Osteocyte (in vitro differentiated cells): Measurements from ENCODE around the gene COL19A1. TPM values are rescaled to one million over a fixed set of nuclear protein-coding genes. Genes with fewer than 3 reads are reported as not detected.

Source experiments
- DNase-seq: peaks from one replicate; pipeline ENCODE4 v3.0.0; 2021; ENCODE audit warnings: mixed read lengths; ENCODE audit not compliant: unreplicated experiment; ENCODE audit errors: extremely low spot score
- H3K27ac Mint-ChIP-seq: one replicate; pipeline ENCODE4 v1.8.0; 2021; ENCODE audit warnings: mild to moderate bottlenecking, mixed read lengths; ENCODE audit not compliant: unreplicated experiment
- H3K27me3 Mint-ChIP-seq: one replicate; pipeline ENCODE4 v1.8.0; 2021; ENCODE audit warnings: mixed read lengths; ENCODE audit not compliant: unreplicated experiment
- H3K36me3 Mint-ChIP-seq: one replicate; pipeline ENCODE4 v1.8.0; 2021; ENCODE audit warnings: mixed read lengths; ENCODE audit not compliant: unreplicated experiment
- H3K4me1 Mint-ChIP-seq: one replicate; pipeline ENCODE4 v1.8.0; 2021; ENCODE audit warnings: mixed read lengths; ENCODE audit not compliant: unreplicated experiment
- H3K4me3 Mint-ChIP-seq: one replicate; pipeline ENCODE4 v1.8.0; 2021; ENCODE audit warnings: mild to moderate bottlenecking, moderate library complexity, mixed read lengths; ENCODE audit not compliant: unreplicated experiment
- H3K9me3 Mint-ChIP-seq: one replicate; pipeline ENCODE4 v1.8.0; 2021; ENCODE audit warnings: mixed read lengths; ENCODE audit not compliant: unreplicated experiment
- total RNA-seq: library from RNA; stranded (reverse); gene quantifications from 2 replicates; pipeline ENCODE4 v1.2.1, GENCODE V29; 2021
- TF ChIP-seq, protein P1 (sequence below): fragments of 200-600 bp; sonication (generic); IDR thresholded peaks from 2 replicates; pipeline ENCODE4 v1.5.0; 2021; ENCODE audit warnings: antibody characterized with exemption, mild to moderate bottlenecking, moderate library complexity

The COL19A1 gene
- total RNA-seq, 1 donor from 2014 or later: not detected

DNA sequence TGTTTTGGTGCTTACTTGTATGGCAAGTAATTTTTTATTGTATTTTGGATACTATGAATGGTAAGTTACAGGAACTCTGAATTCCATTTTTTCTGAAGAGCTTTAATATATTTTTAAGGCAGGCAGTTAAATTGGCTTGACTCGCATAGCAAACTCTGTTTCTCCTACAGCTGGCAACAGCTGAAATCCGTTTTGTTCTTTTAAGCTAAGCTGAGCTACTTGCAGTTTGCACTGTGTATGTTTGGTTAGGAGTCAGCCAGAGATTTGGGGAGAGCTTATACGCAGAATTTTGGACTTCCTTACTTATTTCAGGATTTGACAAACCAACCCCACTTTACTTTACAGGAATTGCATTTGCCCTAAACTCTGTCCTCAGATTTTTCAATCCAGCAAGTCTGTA, 179.1 kb downstream of the COL19A1 start:
- no peaks in the 10 kb centered on the region for H3K9me3 Mint-ChIP-seq
- DNase-seq: no peak
- no peak overlapping the region for H3K27ac Mint-ChIP-seq
- H3K4me3 Mint-ChIP-seq: no peak overlapping the region
- no peaks in the 10 kb centered on the region for H3K36me3 Mint-ChIP-seq
- no peaks in the 10 kb centered on the region for H3K4me1 Mint-ChIP-seq
- TF ChIP-seq, protein P1, sequence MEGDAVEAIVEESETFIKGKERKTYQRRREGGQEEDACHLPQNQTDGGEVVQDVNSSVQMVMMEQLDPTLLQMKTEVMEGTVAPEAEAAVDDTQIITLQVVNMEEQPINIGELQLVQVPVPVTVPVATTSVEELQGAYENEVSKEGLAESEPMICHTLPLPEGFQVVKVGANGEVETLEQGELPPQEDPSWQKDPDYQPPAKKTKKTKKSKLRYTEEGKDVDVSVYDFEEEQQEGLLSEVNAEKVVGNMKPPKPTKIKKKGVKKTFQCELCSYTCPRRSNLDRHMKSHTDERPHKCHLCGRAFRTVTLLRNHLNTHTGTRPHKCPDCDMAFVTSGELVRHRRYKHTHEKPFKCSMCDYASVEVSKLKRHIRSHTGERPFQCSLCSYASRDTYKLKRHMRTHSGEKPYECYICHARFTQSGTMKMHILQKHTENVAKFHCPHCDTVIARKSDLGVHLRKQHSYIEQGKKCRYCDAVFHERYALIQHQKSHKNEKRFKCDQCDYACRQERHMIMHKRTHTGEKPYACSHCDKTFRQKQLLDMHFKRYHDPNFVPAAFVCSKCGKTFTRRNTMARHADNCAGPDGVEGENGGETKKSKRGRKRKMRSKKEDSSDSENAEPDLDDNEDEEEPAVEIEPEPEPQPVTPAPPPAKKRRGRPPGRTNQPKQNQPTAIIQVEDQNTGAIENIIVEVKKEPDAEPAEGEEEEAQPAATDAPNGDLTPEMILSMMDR: no peak
- H3K27me3 Mint-ChIP-seq: peaks cover 9% of the 10 kb centered on the region

DNA sequence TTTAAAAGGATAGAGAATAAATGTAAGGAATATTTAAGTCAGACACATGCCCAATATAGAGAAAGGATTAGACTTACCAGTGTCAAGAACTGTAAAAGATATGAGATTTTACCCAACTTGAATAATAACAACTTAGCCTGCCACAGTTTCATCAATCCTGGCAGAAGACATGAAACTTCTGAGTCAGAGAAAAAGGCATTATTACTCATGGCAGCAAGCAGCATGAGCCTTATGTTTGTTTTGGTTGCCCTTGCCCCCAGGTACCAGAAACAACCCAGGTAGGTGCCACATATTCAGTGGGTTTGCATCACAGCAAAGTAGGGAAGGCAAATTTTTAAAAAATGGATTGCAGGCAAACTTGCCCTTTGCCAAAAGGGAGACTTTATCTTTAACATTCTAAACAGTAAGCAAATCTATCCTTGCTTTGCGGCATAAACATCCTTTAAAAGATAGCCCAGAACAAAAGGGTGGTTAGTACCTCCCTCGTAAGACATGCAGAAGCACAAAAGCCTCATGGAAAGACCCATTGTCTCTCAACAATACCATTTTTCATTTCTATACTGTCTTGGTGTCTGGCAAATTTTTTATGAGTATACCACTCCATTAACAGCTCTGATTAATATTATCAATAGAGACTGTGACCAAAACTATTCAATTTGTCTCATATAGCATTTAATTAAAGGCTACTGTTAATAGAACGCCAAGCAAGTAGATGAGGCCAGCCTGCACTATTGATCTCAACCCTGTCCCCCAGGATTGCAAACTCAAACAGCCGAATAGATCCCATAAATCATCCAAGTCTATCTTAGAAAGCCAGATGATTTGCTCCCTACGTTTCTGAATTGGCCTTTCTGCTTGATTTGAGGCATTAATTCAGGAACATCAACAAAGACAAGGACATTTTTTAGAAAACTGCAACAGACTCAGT, 185.1 kb downstream of the COL19A1 start:
- Mint-ChIP-seq H3K27ac (no peak overlapping the region), H3K9me3 (no peaks in the 10 kb centered on the region), H3K27me3 (peaks cover 7% of the 10 kb centered on the region), H3K4me3 (no peak overlapping the region), H3K4me1 (no peaks in the 10 kb centered on the region), H3K36me3 (no peaks in the 10 kb centered on the region)
- TF ChIP-seq, protein P1: no peak
- no peak for DNase-seq

DNA sequence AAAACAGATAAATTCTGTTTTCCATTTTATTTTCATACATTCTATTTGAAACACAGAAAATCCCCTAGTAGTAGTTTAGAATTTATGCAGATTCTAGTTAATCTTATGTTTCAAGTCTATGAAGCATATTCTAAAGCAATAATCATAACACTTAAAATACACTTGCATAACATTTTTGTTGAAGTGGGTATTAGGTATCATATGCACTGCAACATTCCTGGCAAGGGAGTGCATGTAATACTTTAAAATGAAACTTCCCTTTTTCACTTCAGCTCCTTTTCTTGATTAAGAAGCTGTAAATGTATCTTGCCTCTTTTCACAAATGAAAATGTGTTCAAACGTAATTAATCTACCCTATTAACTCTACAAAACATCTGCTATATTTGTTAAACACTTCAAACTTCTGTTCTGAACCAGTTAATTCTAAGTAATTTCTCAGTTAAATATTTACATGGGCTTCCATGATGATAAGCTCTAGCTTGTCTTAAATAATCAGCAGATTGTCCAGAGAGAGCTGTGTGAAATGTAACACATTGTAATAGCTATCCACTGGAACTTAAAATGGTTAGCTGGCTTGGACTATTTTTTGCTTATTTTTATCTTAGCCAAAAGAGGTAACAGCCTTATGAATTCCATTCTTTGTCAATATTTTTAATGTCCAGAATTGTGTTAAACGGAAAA, 192.8 kb downstream of the COL19A1 start:
- no peaks in the 10 kb centered on the region for H3K9me3 Mint-ChIP-seq
- no peak for DNase-seq
- H3K4me3 Mint-ChIP-seq: no peak overlapping the region
- H3K27ac Mint-ChIP-seq: no peak overlapping the region
- H3K27me3 Mint-ChIP-seq: peaks cover 3% of the 10 kb centered on the region
- no peaks in the 10 kb centered on the region for H3K36me3 Mint-ChIP-seq
- H3K4me1 Mint-ChIP-seq: peaks cover 5% of the 10 kb centered on the region
- TF ChIP-seq, protein P1: no peak

DNA sequence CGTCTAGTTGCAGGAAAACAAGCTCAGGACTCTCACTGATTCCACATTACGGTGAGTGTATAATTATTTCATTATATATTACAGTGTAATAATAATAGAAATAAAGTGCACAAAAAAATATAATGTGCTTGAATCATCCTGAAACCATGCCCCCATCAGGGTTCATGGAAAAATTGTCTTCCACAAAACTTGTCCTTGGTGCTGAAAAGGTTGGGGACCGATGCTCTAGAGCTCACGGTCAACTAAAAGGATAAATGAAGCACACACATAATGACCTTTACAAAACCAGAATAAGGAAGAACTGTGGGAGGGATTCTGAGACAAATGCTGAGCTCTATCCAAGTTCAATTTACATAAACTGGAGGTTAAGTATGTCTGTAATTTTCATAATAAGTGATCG, 194.3 kb downstream of the COL19A1 start:
- Mint-ChIP-seq H3K36me3 (no peaks in the 10 kb centered on the region), H3K9me3 (no peaks in the 10 kb centered on the region), H3K27ac (no peak overlapping the region), H3K27me3 (peaks cover 9% of the 10 kb centered on the region), H3K4me3 (no peak overlapping the region), H3K4me1 (peaks cover 5% of the 10 kb centered on the region)
- TF ChIP-seq, protein P1: no peak
- DNase-seq: no peak

DNA sequence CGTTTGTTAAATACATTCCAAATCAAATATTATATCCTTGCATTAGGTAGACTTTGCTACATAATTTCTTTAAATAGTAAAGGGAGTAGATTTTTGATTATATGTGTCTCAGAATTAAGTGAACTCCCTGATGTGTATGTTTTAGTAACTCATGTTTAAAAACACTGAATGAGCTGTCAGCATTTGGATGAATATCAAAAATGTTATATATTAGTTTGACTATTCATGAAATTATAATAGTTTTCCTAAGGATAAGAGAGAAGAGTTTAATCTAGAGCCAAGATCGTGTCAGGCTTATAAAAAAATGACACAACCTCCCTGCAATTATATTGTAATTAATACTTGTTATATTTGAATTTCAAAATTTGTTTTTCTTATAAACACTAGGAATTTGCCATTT, 195.2 kb downstream of the COL19A1 start:
- H3K4me1 Mint-ChIP-seq: peaks cover 5% of the 10 kb centered on the region
- no peak overlapping the region for H3K27ac Mint-ChIP-seq
- H3K36me3 Mint-ChIP-seq: no peaks in the 10 kb centered on the region
- H3K27me3 Mint-ChIP-seq: peaks cover 9% of the 10 kb centered on the region
- H3K9me3 Mint-ChIP-seq: no peaks in the 10 kb centered on the region
- no peak overlapping the region for H3K4me3 Mint-ChIP-seq
- DNase-seq: no peak
- TF ChIP-seq, protein P1: no peak
